Activated CD8-positive, alpha-beta memory T cell treated with anti-CD3 and anti-CD28 coated beads for 4 hours (primary cell): ENCODE data around the gene SYMPK.

Experiments used
- DNase-seq, 2 donors: peaks; one replicate each; pipeline ENCODE4 v3.0.0-alpha.2; 2020; ENCODE audit warnings: low read depth in 2 of 2

The SYMPK gene

DNA sequence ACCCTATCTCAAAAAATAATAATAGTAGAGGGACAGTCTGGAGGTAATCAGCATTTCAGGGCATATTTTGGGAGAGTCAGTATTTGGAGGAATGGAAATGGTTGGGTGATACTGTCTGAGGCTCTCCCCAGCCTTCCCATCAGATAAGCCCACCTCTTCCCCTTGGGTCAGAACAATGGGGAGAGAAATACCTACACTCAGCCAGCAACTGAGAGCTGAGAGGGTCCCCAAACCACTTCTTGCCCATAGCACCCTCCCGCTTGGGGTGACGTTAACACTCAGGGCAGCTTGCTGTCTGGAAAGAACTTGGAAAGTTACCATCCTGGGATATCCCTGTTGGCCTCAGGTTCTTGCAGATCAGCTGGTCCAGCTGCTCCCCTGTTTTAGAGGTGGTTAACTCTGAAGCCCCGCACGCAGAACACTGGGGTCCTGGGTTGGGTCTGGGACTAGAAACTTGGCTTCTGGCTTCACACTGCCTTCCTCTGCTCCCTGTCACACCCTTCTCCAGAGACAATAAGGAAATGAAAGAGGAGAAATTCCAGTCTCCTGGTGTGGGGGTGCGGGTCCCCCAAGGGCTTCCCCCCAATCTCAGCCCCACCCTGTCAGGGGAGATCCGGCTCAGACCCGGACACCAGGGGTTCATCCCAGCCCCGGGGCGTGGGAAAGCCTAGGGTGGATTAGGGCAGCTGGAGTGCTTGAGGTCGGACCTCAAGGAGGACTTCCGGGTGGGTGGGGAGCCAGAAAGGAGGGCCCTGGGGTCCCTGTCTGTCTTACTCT is 3.6 kb upstream of the SYMPK start:
- DNase-seq: no peak

DNA sequence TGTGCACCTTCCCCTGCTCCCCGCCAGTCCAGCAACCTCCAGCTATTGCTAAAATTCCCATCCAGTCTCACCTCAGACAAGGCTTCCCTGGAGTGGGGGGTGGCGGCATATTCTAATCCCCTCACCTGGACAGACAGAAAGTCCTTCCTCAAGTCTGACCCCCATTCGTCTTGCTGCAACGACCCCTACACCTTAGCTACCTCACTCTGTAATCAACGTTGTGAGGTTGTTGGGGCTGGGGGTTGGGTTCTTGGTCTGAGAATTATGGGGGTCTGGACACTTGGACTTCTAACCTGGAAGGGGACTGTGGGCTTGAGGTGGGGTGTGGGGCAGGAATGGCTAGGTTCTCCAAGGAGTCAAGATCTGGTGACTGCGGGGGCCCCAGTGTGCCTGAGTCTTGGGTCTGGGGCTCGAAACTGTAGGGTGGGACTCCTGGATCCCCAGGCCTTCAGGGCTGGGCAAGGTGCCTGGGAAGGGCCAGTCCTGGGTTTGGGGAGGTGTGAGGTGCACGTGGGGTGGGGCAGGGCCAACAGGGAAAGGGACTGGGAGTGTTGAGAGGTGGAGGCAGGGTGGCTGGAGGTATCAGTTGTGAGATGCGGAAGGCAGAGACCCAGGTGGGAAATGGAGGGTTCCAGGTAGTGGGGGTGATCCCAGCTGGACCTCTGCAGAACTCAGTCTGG is 2.5 kb upstream of the SYMPK start:
- DNase-seq: no peak

DNA sequence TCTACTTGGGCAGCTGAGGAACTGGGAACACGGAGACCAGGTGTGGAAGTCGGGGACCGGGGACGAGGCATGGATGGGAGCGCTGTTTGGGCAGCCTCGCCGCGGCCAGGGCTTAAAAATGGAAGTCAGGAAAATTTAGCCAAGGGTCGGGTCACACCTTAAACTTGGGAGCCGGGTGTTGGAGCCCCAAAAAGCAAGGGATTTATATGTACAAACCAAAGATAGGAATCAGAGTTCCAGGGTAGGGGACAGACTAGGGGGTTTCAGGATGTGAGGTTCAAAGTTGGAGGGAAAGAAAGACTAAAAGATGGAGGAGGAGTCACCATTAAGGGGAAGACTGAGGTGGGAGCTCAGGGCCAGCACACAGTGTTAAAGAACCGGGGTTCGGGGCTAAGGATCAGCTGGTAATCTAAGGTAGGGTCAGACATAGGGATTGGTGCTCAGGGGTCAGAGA is 1.7 kb upstream of the SYMPK start:
- no peak for DNase-seq

DNA sequence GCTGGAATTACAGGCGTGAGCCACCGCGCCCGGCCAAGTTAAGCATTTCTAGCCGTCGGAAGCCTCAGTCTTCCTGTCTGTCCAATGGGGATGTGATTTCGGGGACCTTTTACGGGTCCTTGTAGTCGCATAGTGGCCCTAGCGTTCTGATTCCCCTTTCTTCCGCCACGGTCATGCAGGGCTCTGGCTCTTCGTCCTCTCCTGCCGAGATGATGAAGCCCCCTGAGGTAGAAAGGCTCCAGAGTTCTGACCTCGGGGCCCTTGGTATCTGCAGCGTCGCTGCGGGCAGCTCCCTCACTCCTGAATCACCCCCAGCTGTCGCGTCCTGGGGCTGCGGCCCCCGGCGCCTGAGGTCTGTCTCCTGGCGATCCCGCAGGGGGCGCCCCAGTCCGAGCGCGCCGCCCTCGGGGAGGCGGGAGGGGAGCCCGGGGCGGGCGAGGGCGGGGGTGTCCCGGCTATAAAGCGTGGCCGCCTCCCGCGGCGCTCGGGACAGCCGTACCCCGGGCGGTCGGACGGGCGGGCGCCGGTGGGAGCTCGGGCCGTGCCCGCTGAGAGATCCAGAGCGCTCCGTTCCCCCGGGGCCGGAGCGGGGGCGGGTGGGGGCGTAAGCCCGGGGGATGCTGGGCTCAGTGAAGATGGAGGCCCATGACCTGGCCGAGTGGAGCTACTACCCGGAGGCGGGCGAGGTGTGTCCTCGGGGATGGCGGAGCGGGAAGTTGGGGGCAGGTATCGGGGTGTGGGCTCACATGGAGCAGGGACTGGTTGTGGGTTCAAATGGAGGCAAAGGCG is 1.1 kb upstream of the SYMPK start, which contains the start of gene FOXA3:
Gene FOXA3, plus strand, starts transcription at position 487 of the 789 bp plus-strand sequence. Its CDS starts 131 bp downstream, at position 618.
- no peak for DNase-seq

DNA sequence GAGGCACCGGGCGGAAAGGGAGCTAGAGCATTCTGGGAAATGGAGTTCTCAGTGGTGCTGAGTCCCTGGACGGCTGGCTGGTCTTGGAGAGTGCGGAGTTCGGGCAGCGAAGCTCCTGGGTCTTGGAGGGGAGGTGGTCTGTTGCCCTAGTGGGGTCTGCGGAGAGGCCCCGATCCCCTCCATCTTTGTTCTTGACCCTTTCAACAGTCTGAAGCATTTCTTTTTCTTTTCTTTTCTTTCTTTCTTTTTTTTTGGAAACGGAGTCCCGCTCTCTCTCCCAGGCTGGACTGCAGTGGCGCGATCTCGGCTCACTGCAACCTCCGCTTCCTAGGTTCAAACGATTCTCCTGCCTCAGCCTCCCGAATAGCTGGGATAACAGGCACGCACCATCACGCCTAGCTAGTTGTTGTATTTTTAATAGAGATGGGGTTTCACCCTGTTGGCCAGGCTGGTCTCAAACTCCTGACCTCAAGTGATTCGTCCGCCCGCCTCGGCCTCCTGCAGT is 440 bp upstream of the SYMPK start:
- DNase-seq: no peak

DNA sequence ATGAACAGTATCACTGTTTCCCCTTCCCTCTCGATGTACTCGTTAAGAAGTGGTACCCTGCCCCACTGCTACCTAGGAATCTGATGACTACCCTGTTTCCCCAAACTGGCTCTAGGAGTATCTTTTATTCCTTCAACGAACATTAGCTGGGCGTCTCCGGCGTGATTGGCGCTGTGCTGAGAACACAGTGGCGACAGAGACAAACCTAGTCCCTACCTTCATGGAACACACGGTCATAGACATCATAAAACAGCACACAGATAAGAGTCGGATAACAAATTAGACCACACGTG is 730 bp downstream of the SYMPK start:
- no peak for DNase-seq

- no peak for DNase-seq
Measured at GRCh38 chr19:45860359-45861259, 2.3 kb downstream of the SYMPK start.

DNA sequence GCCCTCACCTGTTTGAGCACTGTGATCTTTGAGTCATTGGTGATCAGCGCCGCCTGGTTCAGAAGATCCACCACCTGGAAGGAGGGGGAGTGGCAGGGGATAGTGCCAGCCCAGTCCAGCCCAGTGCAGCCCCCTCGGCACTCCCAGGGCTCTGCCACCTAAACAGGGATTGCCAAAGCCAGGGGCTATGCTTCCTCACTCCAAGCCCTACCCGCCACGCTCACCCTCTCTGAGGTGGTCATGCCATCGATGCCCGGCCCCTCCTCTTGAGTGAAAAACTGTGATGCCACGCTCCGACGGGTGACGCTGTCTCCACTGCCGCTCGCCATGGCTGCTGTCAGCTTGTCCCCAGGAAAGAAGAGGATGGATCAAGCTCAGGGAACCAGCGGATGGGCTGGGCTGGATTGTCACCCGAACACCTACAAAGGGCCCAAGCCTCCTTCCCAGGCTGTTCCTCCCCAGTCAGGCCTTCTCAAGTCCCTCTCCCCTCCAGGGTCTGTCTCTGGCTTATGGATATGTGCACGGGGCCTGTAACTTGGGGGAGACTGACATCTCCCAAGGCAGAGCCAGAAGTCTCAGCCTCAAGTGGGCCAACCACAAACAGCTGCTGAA is 8.7 kb downstream of the SYMPK start:
- no peak for DNase-seq

DNA sequence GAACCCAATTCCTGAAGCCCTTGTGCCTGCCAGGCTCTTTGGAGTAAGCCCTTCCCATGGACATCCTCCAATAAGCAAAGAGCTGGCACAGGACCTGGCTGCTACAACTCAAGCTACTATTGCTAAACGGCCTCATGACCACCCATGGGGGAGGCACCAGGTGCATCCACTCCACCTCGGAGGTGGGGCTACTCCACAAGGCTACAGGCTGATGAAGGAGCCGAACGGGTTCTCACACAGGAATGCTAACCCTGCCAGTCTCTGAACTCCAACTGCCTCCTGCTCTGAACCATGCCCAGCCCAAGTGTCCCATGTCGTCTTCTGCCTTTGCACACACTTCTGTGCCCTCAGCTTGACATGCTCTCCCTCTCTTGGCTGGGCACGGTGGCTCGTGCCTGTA is 10.0 kb downstream of the SYMPK start:
- DNase-seq: no peak

- DNase-seq: no peak
Measured at GRCh38 chr19:45852145-45852750, 10.7 kb downstream of the SYMPK start.

- DNase-seq: no peak
Measured at GRCh38 chr19:45848922-45849321, 14.0 kb downstream of the SYMPK start.

DNA sequence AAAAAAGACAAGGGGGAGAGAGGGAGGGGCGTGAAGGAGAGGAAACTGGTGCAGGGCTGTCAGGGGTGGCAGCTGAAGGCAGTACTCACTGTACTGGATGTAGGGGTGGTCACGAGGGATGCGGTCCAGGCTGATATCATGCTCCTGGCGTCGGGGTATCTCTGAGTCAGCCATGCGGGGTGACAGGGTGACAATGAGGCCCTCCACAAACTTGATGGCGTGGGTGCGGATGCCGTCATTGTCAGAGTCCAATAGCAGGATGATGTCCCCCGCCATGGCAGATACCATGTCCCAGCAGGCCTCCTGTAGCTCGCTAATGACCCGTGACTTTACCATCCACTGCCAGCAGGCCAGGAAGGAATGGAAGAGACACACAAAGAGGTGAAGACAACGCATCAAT is 15.3 kb downstream of the SYMPK start:
- no peak for DNase-seq

GRCh38 chr19:45842198-45842597 is 20.7 kb downstream of the SYMPK start:
- no peak for DNase-seq

DNA sequence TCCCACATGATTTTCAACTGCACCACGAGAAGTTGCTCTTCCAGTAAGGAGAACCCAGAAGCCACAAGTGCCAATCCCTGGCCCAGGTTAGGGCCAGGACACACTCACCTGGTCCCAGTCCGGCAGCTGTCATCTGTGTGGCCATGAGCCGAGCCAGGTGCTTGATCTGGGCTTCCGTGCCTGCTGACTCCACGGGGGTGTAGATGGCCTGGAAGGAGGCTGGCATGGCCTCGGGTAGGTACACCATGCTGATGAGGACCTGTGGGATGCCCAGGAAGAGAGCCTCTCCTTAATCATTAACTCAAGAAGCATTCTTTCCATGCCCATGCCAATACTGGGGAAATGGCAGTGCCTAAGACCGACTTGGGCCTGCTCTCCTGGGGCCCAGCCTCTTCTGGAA is 28.0 kb downstream of the SYMPK start:
- no peak for DNase-seq

GRCh38 chr19:45828945-45829344 is 34.0 kb downstream of the SYMPK start:
- no peak for DNase-seq

GRCh38 chr19:45828523-45828922 is 34.4 kb downstream of the SYMPK start:
- no peak for DNase-seq

- no peak for DNase-seq
Measured at GRCh38 chr19:45827459-45828093, 35.4 kb downstream of the SYMPK start.

GRCh38 chr19:45826934-45827333 is 36.0 kb downstream of the SYMPK start:
- DNase-seq: no peak

DNA sequence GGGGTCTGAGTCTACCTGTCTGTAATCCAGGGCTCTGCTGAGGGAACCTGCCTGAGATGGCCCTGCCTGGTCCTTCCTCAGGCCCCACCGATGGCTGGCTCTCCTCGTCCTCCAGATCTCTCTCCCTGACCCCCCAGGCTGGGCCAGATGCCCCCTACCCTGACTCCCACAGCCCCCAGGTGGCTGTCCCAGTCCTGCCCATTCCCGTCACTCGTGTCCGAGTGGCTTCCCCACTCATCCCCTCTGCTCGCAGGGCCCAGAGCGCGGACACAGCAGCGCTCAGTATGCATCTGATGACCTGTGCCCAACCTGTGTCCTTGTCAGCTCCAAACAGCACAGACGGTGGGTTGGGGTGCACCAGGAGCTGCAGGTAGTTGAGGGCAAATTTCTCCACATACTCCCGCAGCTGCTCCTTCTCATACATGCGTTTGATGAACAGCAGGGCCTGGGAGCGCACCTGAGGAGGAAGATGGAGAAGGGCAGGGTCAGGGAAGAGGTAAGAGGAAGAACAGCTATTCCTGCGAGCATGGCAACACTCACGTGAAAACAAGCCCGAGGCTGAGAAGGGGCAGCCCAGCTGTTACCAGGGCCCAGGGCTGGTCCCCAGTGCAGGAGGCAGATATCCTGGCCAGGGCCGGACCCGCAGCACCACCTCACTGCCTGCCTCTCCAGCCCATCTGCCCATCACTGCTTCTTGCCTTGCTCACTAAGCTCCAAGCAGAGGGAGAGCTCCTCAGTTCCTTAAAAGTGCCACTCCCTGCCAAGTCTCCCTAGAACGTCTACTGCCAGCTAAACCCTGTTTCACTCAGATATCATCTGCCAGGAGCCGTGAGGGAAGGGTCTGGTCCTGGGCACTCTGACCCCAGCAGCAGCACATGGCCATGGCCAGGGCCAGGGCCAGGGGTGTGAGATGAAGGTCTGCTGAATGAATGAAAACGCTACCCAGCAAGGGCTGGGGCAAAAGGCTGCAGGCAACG is 36.7 kb downstream of the SYMPK start:
- no peak for DNase-seq
